Stimulated activated CD8-positive, alpha-beta memory T cell treated with anti-CD3 and anti-CD28 coated beads, Interleukin-7, amount 100 ng/mL, for 4 hours (primary cell): Measurements from ENCODE around the gene DIP2A.
"Not testable (repeated sequence)": the region's sequence is repeated elsewhere in the genome, so short reads cannot be mapped to it uniquely, and the experiment has no call there.

ENCODE experiments used
- DNase-seq, 2 donors: peaks; one replicate each; pipeline ENCODE4 v3.0.0-alpha.2; 2020; ENCODE audit warnings: low read depth in 2 of 2

The DIP2A gene

DNA sequence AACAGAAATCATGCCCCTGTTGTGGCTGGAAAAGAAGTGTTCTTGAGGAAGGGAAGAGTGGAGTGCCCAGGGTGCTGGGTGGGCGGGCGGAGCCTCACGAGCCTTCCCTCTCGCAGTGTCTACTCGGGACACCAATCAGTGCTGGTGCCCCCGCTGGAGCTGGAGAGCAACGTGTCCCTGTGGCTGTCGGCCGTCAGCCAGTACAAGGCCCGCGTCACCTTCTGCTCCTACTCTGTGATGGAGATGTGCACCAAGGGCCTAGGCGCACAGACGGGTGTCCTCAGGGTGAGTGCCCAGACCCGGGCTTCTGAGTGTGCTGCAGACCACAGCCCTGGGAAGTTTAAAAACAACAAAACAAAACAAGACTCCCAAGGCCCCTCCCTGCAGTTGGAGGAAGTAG, 98.8 kb downstream of the DIP2A start:
- no peak for DNase-seq

DNA sequence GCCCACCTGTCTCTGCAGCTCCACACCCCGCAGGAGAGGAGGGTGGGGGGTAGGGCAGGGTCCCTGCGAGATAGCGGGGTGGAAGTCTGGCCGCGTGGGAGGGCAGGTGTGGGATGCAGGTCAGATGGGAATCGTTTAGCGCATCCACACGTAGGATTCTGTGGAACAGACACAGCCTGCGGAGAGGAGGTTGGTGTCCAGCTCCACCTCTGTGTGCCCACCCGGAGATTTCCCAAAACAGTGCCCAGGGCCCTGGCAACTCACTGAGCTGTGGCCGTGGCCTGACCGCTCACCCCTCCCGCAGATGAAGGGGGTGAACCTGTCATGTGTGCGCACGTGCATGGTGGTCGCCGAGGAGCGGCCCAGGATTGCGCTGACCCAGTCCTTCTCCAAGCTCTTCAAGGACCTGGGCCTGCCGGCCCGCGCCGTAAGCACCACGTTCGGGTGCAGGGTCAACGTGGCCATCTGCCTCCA, 99.3 kb downstream of the DIP2A start:
- no peak for DNase-seq

DNA sequence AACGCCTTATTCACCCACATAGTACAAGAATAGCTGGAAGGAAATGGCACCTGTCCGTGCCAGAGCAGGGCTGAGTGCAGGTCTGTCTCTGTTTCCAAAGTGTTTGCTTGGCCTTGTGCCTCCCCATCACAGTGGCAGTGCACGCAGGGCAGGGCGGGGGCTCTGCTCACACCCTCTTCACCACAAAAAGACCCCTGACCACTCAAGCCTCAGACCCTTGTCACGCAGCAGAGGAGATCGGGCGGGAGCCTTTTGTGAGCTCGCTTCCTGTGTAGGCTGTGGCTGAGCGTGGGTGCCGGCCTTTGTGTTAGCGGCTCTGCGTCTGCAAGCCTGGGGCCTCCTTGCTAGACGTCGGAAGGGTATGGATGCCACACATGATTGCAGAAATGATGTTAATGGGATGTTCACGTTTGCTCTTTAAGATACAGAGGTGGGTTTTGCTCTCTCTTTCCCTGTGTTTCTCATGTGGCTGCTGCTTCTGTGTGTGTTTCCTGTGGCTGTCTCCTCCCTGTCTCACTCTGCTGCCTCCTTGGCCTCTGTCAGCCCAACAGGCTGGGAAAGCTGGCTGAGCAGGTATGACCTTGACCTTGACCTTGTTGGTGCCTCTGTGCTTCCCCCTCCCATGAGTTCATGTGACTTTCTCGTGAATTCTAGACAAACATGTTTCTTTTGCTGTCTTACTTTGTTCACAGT, 100.7 kb downstream of the DIP2A start:
- DNase-seq: peak; percentile 41 to 56

DNA sequence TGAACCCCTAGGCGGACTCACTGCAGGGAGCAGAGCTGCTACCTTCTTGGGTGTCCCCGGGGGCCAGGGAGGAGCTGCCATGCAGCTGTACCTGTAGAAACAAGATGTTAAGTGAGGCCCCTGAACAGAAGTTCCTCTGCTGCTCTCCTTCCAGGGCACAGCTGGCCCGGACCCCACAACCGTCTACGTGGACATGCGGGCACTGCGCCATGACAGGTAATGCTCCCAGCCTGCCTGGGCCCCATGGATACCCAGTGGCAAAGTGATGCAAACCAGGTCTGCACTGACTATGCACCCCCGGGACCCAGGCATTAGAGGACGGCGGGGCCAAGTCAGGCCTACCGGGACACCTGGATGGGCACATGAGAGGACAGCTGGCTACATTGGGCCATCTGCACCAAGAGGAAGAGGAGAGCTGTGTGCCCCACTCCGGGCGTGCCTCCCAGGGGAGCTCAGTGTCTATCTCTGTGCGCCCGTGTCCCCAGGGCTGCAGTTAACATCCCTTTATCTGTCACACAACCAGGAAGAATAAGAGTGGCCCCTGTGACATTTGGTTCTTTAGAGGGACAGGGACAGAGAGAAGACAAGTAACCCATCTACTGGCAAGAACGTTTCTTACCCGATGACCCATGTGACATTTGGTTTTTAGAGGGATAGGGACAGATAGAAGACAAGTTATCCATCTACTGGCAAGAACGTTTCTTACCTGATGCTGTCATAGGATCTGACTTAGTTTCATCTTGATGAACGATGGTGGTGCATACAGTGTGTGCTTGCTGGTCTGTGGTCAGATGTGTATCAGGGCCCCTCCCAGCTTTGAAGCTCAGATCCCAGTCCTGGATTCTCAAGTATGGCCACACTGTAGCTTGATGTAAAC, 102.1 kb downstream of the DIP2A start:
- no peak for DNase-seq

- no peak for DNase-seq
Measured at GRCh38 chr21:46561445-46562090, 102.9 kb downstream of the DIP2A start.

DNA sequence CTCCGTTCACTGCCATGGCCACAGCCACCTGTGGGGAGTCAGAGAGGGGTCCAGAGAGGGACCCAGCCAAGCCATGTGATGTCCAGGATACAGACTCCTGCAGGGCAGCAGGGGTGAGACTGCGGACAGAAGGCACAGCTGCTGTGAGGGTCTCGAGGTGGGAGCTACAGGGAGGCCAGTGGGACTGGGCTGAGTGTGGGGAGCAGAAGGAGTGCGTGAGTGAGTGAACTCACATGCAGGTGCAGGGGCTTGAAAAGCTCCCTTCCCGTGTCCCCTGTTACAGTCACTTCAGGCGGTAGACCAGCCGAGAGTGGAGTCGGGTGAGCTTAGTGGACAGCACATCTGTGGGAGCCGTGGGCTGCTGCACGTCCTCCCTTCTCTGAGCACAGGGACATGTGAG, 103.8 kb downstream of the DIP2A start:
- no peak for DNase-seq

- no peak for DNase-seq
Measured at GRCh38 chr21:46562964-46563607, 104.4 kb downstream of the DIP2A start.

- DNase-seq: no peak
Measured at GRCh38 chr21:46564391-46564790, 105.7 kb downstream of the DIP2A start.

DNA sequence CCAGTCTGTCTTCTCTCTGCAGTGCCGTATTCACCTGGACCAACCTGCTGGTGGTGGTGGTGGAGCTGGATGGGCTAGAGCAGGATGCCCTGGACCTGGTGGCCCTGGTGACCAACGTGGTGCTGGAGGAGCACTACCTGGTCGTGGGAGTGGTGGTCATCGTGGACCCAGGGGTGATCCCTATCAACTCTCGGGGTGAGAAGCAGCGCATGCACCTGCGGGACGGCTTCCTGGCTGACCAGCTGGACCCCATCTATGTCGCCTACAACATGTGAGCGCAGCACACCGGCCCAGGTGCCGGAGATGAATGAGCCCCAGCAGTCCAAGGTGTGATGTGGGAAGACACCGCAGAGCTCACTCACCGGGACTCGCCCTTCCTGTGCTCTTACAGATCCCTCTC, 108.7 kb downstream of the DIP2A start:
- DNase-seq: no peak

GRCh38 chr21:46568562-46568961, 109.9 kb downstream of the DIP2A start:
- DNase-seq: no peak

DNA sequence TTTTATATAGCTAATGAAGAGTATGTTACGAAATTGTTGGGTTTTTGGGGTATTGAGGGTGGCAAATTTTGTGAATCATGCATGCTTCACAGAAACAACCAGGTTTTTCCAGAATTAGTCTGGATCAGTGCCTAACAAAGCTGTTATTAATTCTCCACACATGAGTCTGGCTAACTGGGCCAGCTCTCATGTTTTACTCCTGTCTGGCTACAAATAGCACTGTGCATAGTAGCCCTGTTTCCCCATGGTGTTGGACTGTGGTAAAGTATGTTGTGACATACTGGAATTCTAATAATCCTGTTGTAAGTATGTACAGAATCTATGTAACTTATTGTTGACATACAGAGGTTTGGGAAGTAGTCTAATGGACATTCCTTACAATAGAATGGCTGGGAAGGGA, 110.4 kb downstream of the DIP2A start:
- no peak for DNase-seq

- no peak for DNase-seq
Measured at GRCh38 chr21:46570119-46570518, 111.4 kb downstream of the DIP2A start.

DNA sequence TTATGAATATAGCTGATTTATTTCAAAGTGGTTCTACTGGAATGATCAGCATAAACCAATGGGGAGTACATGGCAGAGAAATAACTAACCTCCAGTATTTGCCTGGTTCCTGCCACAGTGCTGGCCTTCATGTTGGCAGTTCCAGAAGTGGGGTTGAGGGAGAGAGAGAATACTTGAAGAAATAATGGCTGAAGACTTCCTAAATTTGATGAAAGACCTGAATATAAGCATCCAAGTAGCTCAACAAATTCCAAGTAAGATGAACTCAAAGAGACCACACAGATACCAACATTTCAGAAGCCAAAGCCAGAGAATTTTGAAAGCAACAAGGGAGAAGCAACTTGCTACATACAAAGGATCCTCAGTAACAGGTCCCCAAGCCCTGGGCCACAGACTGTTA, 111.9 kb downstream of the DIP2A start:
- DNase-seq: no peak

DNA sequence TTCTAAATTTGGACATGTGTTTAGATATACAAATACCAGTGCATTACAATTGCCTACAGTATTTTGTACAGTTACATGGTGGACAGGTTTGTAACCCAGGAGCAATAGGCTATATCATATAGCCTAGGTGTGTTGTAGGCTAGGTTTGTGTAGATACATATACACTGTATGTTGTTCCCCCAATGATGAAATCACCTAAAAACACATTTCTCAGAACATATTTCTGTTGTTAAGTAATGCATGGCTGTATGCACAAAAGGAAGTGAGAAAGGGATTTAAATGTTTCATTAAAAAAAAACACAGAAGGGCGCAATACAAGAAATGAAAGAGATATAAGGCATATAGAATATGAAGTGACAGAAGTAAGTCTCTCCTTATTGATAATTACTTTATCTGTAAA, 114.2 kb downstream of the DIP2A start:
- no peak for DNase-seq

GRCh38 chr21:46577786-46578185, 119.1 kb downstream of the DIP2A start:
- not testable (repeated sequence) for DNase-seq

DNA sequence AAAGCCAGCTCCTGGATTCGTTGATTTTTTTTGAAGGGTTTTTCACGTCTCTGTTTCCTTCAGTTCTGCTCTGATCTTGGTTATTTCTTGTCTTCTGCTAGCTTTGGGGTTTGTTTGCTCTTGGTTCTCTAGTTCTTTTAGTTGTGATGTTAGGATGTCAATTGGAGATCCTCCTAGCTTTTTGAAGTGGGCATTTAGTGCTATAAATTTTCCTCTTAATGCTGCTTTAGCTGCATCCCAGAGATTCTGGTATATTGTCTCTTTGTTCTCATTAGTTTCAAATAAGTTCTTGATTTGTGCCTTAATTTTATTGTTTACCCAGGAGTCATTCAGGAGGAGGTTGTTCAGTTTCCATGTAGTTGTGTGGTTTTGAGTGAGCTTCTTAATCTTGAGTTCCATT, 120.7 kb downstream of the DIP2A start:
- not testable (repeated sequence) for DNase-seq

DNA sequence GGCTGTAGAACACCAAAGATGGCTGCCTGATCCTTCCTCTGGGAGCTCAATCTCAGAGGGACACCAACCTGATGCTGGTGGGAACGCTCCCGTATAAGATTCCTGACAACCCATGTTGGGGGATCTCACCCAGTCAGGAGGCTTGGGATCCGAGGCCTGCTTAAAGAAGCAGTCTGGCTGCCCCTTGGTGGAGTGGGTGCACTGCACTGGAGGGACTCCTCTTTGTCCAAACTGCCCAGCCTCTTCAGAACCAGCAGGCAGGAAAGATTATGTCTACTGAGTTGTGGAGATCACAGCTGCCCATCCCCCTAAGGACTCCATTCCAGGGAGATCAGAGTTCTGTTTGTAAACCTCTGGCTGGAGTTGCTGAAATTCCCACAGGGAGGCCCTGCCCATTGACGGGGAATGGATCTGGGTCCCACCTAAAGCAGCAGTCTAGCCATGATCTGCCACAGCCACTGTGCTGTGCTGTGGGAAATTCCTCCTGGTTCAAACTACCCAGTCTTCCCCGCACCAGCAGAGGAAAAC, 123.2 kb downstream of the DIP2A start:
- DNase-seq: no peak

DNA sequence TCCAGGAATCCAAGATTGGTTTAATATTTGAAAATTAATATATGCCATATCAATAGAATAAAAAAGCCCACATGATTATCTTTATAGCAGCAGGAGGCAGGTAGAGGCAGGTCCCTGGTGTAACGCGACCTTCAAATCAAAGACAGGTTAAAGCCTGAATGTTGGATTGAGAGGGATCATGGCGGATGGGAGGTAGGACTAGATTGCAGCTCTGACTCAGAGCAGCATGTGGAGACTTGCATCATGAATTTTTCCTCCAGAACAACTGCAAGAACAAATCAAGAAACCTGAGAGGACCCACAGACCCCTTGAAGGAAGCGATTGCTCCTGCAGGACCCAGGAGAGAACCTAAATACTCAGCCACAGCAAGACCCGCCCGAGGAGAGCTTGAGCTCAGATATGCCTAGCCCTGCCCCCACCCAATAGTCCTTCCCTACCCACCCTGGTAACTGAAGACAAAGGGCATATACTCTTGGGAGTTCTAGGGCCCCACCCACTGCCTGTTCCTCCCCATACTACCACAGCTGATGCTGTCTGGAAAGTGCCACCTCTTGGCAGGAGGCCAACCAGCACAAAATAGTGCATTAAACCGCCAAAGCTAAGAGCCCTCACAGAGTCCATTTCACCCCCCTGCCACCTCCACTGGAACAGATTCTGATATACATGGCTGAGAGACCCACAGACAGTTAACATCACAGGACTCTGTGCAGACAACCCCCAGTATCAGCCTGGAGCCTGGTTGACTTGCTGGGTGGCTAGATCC, 126.7 kb downstream of the DIP2A start:
- DNase-seq: no peak

GRCh38 chr21:46594276-46594675, 135.6 kb downstream of the DIP2A start:
- no peak for DNase-seq

- DNase-seq: no peak
Measured at GRCh38 chr21:46596201-46596600, 137.5 kb downstream of the DIP2A start.

DNA sequence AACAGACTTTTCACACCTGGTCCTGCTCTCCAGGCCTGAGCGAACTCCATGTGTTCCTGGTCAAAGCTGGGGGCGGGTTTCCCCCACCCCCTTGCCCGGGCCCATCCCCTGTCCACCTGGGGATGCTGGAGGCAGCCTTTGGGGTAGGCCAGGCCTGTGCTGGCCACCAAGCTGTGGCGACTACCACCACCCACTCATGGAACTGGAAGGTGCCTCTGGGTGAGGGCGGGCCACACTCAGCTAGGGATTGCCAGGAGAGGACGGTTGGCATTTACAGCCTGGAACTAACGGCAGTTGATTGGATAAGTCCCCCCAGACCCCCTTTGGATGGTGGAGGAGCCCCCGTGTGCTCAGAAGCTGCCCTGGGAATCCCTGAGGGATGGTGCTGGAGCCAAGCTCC, 138.3 kb downstream of the DIP2A start:
- DNase-seq: no peak
